Measurements from ENCODE around the gene CHTOP.

The CHTOP gene

DNA sequence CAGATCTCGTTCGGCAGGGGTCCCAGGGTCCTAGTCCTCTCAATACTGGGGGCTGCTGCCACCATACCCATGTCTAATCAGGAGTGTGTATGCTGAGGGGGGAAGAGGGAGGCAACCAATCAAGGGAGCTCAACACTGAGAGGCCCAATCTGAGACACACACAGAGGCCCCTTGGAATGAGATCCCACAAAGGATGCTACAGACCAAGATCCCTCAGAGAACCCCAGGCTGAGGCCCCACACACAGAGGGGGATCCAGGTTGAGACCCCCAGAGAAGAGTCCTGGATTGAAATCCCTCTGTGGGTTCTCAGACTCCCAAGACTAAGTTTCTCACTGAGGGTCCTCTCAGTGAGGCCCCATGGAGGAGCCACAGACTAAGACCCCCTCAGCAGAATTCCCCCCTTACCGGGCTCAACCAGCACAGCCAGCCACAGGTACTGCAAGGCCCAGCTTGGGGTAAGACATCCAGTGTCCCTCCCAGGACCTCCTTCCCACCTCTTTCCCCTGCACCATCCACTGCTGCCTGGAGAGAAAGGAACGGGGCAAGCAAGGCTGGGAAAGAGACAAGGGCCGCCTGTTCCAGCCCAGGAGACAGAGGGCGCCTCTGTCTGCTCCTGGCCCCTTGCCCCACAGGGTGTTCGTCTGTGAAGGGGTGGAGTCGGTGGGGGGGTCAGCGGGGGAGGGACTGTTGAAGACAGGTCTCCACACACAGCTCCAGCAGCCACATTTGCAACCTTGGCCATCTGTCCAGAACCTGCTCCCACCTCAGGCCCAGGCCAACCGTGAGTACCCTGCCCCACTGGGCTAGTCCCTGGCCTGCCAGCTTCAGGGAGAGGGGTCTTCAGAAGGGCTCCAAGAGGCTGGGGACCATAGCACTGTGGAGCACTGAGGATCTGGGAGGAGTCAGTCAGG is 5.9 kb upstream of the CHTOP start, which contains the start of gene S100A1:
Gene S100A1, plus strand, starts transcription at position 720 of the 912 bp plus-strand sequence. CDS start 2,088 bp downstream, outside the sequence.
- Histone ChIP-seq H3K36me3 (ENCODE audit: insufficient read depth, low read length) (no peaks in the 10 kb centered on the region), H3K9ac (ENCODE audit: low read length) (peak within 1 kb of the TSS; percentile 82), H3K27me3 (ENCODE audit: control insufficient read depth in 1 of 2, insufficient read depth in 2 of 2, low read length in 2 of 2) (no peaks in the 10 kb centered on the region), H3K4me1 (ENCODE audit: insufficient read depth, low read length) (peaks cover 47% of the 10 kb centered on the region), H3K27ac (ENCODE audit: low read depth, low read length) (peak within 1 kb of the TSS; percentile 83), H3K4me3 (ENCODE audit: low read depth in 1 of 2, low read length in 2 of 2) (peak within 1 kb of the TSS; percentile 27 to 87), H3K9me3 (ENCODE audit: low read length) (no peaks in the 10 kb centered on the region)

- no peak overlapping the region for H3K4me3 ChIP-seq (ENCODE audit: low read depth in 1 of 2, low read length in 2 of 2)
- H3K27ac ChIP-seq (ENCODE audit: low read depth, low read length): no peak overlapping the region
- peaks cover 50% of the 10 kb centered on the region for H3K4me1 ChIP-seq (ENCODE audit: insufficient read depth, low read length)
- no peaks in the 10 kb centered on the region for H3K27me3 ChIP-seq (ENCODE audit: control insufficient read depth in 1 of 2, insufficient read depth in 2 of 2, low read length in 2 of 2)
- H3K9ac ChIP-seq (ENCODE audit: low read length): no peak overlapping the region
- H3K9me3 ChIP-seq (ENCODE audit: low read length): no peaks in the 10 kb centered on the region
- H3K36me3 ChIP-seq (ENCODE audit: insufficient read depth, low read length): no peaks in the 10 kb centered on the region
Measured at GRCh38 chr1:153628638-153629342, 5.1 kb upstream of the CHTOP start.

DNA sequence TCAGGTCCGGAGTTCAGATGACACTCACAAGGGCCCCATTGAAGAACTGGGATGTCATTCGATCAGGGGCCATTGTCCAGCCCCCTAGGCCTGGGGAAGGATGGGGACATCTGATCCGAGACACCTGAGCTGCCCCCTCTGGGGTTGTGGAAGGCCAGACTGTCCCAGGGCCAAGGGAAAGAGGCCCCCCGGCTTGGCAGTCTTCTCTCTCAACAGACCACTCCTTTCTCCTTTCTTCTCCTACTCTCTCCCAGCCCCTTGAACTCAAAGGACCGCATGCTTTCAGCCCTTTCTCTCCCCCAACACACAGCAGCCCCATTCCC is 4.6 kb upstream of the CHTOP start:
- Histone ChIP-seq H3K27me3 (ENCODE audit: control insufficient read depth in 1 of 2, insufficient read depth in 2 of 2, low read length in 2 of 2) (no peaks in the 10 kb centered on the region), H3K9me3 (ENCODE audit: low read length) (no peaks in the 10 kb centered on the region), H3K36me3 (ENCODE audit: insufficient read depth, low read length) (no peaks in the 10 kb centered on the region), H3K4me1 (ENCODE audit: insufficient read depth, low read length) (peaks cover 45% of the 10 kb centered on the region), H3K4me3 (ENCODE audit: low read depth in 1 of 2, low read length in 2 of 2) (no peak overlapping the region), H3K9ac (ENCODE audit: low read length) (no peak overlapping the region), H3K27ac (ENCODE audit: low read depth, low read length) (no peak overlapping the region)

- no peak overlapping the region for H3K27ac ChIP-seq (ENCODE audit: low read depth, low read length)
- H3K9ac ChIP-seq (ENCODE audit: low read length): no peak overlapping the region
- H3K36me3 ChIP-seq (ENCODE audit: insufficient read depth, low read length): no peaks in the 10 kb centered on the region
- no peaks in the 10 kb centered on the region for H3K9me3 ChIP-seq (ENCODE audit: low read length)
- no peaks in the 10 kb centered on the region for H3K27me3 ChIP-seq (ENCODE audit: control insufficient read depth in 1 of 2, insufficient read depth in 2 of 2, low read length in 2 of 2)
- peaks cover 40% of the 10 kb centered on the region for H3K4me1 ChIP-seq (ENCODE audit: insufficient read depth, low read length)
- no peak overlapping the region for H3K4me3 ChIP-seq (ENCODE audit: low read depth in 1 of 2, low read length in 2 of 2)
Measured at GRCh38 chr1:153629971-153630370, 3.9 kb upstream of the CHTOP start.

DNA sequence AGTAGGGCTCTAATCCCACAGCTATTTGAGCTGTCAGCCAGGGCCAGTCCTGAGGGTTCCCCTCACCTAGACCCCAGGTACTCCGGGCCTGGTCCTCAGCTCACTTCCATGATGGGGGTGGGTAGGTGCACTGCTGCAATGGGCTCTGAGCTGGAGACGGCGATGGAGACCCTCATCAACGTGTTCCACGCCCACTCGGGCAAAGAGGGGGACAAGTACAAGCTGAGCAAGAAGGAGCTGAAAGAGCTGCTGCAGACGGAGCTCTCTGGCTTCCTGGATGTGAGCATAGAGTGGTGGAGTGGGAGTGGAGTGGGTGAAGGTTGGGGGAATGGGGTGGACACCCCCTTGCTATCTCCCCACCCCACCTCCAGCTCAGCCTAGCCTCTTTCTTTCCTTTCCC is 3.5 kb upstream of the CHTOP start:
- no peak overlapping the region for H3K9ac ChIP-seq (ENCODE audit: low read length)
- H3K4me1 ChIP-seq (ENCODE audit: insufficient read depth, low read length): peaks cover 38% of the 10 kb centered on the region
- no peak overlapping the region for H3K4me3 ChIP-seq (ENCODE audit: low read depth in 1 of 2, low read length in 2 of 2)

GRCh38 chr1:153631047-153632022 is 2.5 kb upstream of the CHTOP start:
- Histone ChIP-seq H3K9ac (ENCODE audit: low read length) (no peak overlapping the region), H3K36me3 (ENCODE audit: insufficient read depth, low read length) (peaks cover 2% of the 10 kb centered on the region), H3K9me3 (ENCODE audit: low read length) (no peaks in the 10 kb centered on the region), H3K4me3 (ENCODE audit: low read depth in 1 of 2, low read length in 2 of 2) (no peak overlapping the region), H3K27ac (ENCODE audit: low read depth, low read length) (no peak overlapping the region), H3K4me1 (ENCODE audit: insufficient read depth, low read length) (peaks cover 38% of the 10 kb centered on the region), H3K27me3 (ENCODE audit: control insufficient read depth in 1 of 2, insufficient read depth in 2 of 2, low read length in 2 of 2) (no peaks in the 10 kb centered on the region)

More for the DNA sequence above, 3.5 kb upstream of the CHTOP start:
- Histone ChIP-seq H3K27me3 (ENCODE audit: control insufficient read depth in 1 of 2, insufficient read depth in 2 of 2, low read length in 2 of 2) (no peaks in the 10 kb centered on the region), H3K36me3 (ENCODE audit: insufficient read depth, low read length) (no peaks in the 10 kb centered on the region), H3K9me3 (ENCODE audit: low read length) (no peaks in the 10 kb centered on the region), H3K27ac (ENCODE audit: low read depth, low read length) (no peak overlapping the region)

GRCh38 chr1:153633161-153633753 is 609 bp upstream of the CHTOP start:
- Histone ChIP-seq H3K9me3 (ENCODE audit: low read length) (no peaks in the 10 kb centered on the region), H3K27ac (ENCODE audit: low read depth, low read length) (peak overlapping the region; percentile 100), H3K27me3 (ENCODE audit: control insufficient read depth in 1 of 2, insufficient read depth in 2 of 2, low read length in 2 of 2) (no peaks in the 10 kb centered on the region), H3K4me3 (ENCODE audit: low read depth in 1 of 2, low read length in 2 of 2) (peak overlapping the region; percentile 97 to 98), H3K36me3 (ENCODE audit: insufficient read depth, low read length) (peaks cover 21% of the 10 kb centered on the region), H3K9ac (ENCODE audit: low read length) (no peak overlapping the region), H3K4me1 (ENCODE audit: insufficient read depth, low read length) (peaks cover 33% of the 10 kb centered on the region)

DNA sequence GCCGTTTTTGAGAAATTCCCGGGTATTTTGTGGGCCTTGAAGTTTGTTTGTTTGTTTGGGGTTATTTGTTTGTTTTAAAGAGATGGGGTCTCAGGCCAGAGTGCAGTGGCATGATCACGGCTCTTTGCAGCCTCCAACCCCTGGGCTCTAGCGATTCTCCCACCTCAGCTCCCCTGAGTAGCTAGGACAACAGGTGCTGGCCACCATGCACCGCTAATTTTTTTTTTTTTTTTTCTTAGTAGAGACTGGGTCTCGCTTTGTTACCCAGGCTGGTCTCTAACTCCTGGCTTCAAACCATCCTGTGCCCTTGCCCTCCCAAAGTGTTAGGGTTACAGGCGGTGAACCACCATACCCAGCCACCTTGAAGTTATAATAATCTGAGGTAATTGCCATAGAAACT is 2.0 kb downstream of the CHTOP start:
- H3K27me3 ChIP-seq (ENCODE audit: control insufficient read depth in 1 of 2, insufficient read depth in 2 of 2, low read length in 2 of 2): no peaks in the 10 kb centered on the region
- no peak overlapping the region for H3K9ac ChIP-seq (ENCODE audit: low read length)
- H3K4me1 ChIP-seq (ENCODE audit: insufficient read depth, low read length): peaks cover 33% of the 10 kb centered on the region
- H3K4me3 ChIP-seq (ENCODE audit: low read depth in 1 of 2, low read length in 2 of 2): peak overlapping the region in 1 of 2 donors; percentile 18
- peaks cover 46% of the 10 kb centered on the region for H3K36me3 ChIP-seq (ENCODE audit: insufficient read depth, low read length)
- H3K27ac ChIP-seq (ENCODE audit: low read depth, low read length): no peak overlapping the region
- H3K9me3 ChIP-seq (ENCODE audit: low read length): no peaks in the 10 kb centered on the region

- peaks cover 51% of the 10 kb centered on the region for H3K36me3 ChIP-seq (ENCODE audit: insufficient read depth, low read length)
- H3K4me1 ChIP-seq (ENCODE audit: insufficient read depth, low read length): peaks cover 33% of the 10 kb centered on the region
- no peak overlapping the region for H3K4me3 ChIP-seq (ENCODE audit: low read depth in 1 of 2, low read length in 2 of 2)
- no peak overlapping the region for H3K9ac ChIP-seq (ENCODE audit: low read length)
- no peaks in the 10 kb centered on the region for H3K9me3 ChIP-seq (ENCODE audit: low read length)
- no peak overlapping the region for H3K27ac ChIP-seq (ENCODE audit: low read depth, low read length)
- H3K27me3 ChIP-seq (ENCODE audit: control insufficient read depth in 1 of 2, insufficient read depth in 2 of 2, low read length in 2 of 2): no peaks in the 10 kb centered on the region
Measured at GRCh38 chr1:153636312-153636711, 2.4 kb downstream of the CHTOP start.

GRCh38 chr1:153638261-153638660 is 4.4 kb downstream of the CHTOP start:
- H3K4me3 ChIP-seq (ENCODE audit: low read depth in 1 of 2, low read length in 2 of 2): no peak overlapping the region
- H3K27ac ChIP-seq (ENCODE audit: low read depth, low read length): no peak overlapping the region
- H3K36me3 ChIP-seq (ENCODE audit: insufficient read depth, low read length): peaks cover 70% of the 10 kb centered on the region
- no peaks in the 10 kb centered on the region for H3K27me3 ChIP-seq (ENCODE audit: control insufficient read depth in 1 of 2, insufficient read depth in 2 of 2, low read length in 2 of 2)
- no peaks in the 10 kb centered on the region for H3K9me3 ChIP-seq (ENCODE audit: low read length)
- H3K4me1 ChIP-seq (ENCODE audit: insufficient read depth, low read length): peaks cover 28% of the 10 kb centered on the region
- H3K9ac ChIP-seq (ENCODE audit: low read length): no peak overlapping the region

All from muscle layer of colon (tissue), 2 donors.